ENCODE data around the gene ALDH16A1.

ALDH16A1 gene

GRCh38 chr19:49465371-49465770 is 12.3 kb downstream of the ALDH16A1 start:
- TF ChIP-seq, protein P1, sequence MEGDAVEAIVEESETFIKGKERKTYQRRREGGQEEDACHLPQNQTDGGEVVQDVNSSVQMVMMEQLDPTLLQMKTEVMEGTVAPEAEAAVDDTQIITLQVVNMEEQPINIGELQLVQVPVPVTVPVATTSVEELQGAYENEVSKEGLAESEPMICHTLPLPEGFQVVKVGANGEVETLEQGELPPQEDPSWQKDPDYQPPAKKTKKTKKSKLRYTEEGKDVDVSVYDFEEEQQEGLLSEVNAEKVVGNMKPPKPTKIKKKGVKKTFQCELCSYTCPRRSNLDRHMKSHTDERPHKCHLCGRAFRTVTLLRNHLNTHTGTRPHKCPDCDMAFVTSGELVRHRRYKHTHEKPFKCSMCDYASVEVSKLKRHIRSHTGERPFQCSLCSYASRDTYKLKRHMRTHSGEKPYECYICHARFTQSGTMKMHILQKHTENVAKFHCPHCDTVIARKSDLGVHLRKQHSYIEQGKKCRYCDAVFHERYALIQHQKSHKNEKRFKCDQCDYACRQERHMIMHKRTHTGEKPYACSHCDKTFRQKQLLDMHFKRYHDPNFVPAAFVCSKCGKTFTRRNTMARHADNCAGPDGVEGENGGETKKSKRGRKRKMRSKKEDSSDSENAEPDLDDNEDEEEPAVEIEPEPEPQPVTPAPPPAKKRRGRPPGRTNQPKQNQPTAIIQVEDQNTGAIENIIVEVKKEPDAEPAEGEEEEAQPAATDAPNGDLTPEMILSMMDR (IDR thresholded peaks at IDR 0.05; ENCODE audit: borderline replicate concordance, insufficient read depth, low read depth, low read length): no peak
- H3K4me3 ChIP-seq (ENCODE audit: low read depth, low read length): no peak overlapping the region

- H3K4me3 ChIP-seq (ENCODE audit: low read depth, low read length): no peak overlapping the region
- TF ChIP-seq, protein P1 (IDR thresholded peaks at IDR 0.05; ENCODE audit: borderline replicate concordance, insufficient read depth, low read depth, low read length): no peak
These were observed 15.2 kb downstream of the ALDH16A1 start for GRCh38 chr19:49468199-49468598.

DNA sequence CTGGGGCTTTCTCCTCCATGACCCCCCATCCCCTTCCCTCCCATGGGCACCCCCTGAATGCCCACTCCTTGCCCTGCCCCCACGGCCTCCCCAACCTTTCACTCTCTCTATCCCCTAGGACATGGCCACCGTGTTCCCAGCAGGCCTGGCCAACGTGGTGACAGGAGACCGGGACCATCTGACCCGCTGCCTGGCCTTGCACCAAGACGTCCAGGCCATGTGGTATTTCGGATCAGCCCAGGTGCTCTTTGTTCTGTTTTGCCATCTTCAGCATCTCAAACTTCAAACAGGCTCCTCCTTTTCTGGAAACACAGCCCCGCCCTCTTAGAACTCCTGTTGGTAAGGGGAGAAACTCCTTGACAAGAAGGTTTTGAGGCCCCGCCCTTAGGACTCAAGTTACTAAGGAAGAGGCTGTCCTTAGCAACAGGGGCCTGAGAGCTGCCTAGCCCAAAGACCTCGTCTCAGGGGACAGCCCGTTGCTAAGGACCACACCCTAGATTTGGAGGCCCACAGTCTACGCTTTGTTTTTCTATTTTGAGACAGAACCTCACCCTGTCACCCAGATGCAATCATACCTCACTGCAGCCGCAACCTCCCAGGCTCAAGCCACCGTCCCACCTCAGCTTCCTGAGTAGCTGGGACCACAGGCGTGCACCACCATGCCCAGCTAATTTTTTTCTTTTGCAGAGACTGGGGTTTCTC is 15.9 kb downstream of the ALDH16A1 start:
- H3K4me3 ChIP-seq (ENCODE audit: low read depth, low read length): no peak overlapping the region
- TF ChIP-seq, protein P1 (IDR thresholded peaks at IDR 0.05; ENCODE audit: borderline replicate concordance, insufficient read depth, low read depth, low read length): no peak

DNA sequence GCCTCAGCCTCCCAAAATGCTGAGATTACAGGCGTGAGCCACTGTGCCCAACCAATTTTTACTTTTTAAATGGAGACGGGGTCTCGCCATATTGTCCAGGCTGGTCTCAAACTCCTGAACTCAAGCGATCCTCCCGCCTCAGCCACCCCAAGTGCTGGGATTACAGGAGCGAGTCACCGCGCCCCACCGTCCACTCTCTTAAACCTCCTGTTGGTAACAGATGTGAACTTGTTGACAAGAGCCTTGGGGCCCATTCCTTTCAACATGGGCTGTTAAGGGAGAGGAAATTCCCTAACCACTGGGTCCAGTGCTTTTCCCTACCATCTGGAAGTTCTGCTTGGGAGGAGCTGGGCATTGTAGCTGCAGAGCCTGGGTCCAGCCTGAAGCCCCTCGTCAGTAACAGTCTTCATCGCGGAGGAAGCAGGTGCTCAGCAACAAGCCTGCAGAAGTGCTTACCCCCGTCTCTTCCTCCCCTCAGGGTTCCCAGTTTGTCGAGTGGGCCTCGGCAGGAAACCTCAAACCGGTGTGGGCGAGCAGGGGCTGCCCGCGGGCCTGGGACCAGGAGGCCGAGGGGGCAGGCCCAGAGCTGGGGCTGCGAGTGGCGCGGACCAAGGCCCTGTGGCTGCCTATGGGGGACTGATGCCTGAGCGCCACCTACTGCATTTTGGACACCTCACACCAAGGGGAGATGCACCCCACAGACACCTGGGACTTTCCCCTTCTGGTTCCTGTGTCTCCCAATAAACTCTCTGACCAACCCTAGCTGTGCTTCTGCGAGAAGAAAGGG is 17.0 kb downstream of the ALDH16A1 start:
- TF ChIP-seq, protein P1 (IDR thresholded peaks at IDR 0.05; ENCODE audit: borderline replicate concordance, insufficient read depth, low read depth, low read length): peak; percentile 83
- no peak overlapping the region for H3K4me3 ChIP-seq (ENCODE audit: low read depth, low read length)

DNA sequence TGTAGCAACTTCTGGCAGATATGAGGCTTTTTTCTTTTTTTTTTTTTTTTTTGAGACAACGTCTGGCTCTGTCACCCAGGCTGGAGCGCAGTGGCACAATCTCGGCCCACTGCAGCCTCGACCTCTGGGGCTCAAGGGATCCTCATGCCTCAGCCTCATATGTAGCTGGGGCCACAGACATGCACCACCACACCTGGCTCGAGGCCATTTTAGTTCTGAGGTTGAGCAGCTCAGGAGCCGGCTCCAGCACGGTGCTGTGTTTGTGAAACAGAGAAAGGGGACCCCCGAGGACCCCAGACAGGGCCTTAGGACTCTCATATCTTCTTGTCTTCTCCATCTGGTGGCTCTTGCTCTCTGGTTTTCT is 17.6 kb downstream of the ALDH16A1 start:
- TF ChIP-seq, protein P1 (IDR thresholded peaks at IDR 0.05; ENCODE audit: borderline replicate concordance, insufficient read depth, low read depth, low read length): no peak
- H3K4me3 ChIP-seq (ENCODE audit: low read depth, low read length): no peak overlapping the region

- H3K4me3 ChIP-seq (ENCODE audit: low read depth, low read length): no peak overlapping the region
- TF ChIP-seq, protein P1 (IDR thresholded peaks at IDR 0.05; ENCODE audit: borderline replicate concordance, insufficient read depth, low read depth, low read length): no peak
These were observed 19.9 kb downstream of the ALDH16A1 start for GRCh38 chr19:49472936-49473335.

DNA sequence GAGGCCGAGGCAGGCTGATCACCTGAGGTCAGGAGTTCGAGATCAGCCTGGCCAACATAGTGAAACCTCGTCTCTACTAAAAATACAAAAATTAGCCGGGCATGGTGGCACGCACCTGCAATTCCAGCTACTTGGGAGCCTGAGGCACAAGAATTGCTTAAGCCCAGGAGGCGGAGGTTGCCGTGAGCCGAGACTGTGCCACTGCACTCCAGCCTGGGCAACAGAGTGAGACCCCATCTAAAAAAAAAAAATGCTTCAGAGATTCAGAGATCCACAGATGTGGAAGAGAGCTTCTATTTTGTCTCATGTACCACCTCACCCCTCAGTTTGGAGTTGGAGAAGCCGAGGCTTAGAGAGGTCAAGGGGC is 20.5 kb downstream of the ALDH16A1 start:
- peak overlapping the region; percentile 47 for H3K4me3 ChIP-seq (ENCODE audit: low read depth, low read length)

Data from GM12875 (cell line).